ENCODE measurements around the gene FAM237B. TPM values are rescaled to one million over a fixed set of nuclear protein-coding genes. Genes with fewer than 3 reads are reported as not detected.

Gene FAM237B
- total and polyA plus RNA-seq, 4 donors, result not detected

DNA sequence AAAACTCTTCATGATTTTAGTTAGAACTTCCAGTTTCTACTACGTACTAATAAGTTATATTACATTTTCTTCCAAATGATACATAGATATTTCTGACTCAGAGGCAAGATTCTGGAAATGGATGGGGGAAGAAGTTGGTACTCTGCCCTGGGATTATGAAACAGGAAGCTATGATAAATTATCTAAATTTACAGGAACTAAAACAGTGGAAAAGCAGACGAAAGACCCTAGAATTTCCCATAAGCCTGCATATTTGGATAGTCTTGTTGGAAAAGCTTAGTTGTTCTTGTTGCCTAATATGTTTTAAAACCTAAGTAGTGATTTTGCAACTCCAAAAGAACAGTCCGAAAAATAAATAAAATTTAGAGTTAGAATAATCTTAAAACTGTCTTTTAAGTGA is 54.3 kb downstream of the FAM237B start:
- peak overlapping the region in 1 of 2 donors; percentile 69 for H3K9ac ChIP-seq (ENCODE audit: low read depth in 1 of 2, low read length in 2 of 2)
- TF ChIP-seq JUND (IDR thresholded peaks at IDR 0.05), result peak in 1 of 2 donors; percentile 35
- TF ChIP-seq, protein P1, sequence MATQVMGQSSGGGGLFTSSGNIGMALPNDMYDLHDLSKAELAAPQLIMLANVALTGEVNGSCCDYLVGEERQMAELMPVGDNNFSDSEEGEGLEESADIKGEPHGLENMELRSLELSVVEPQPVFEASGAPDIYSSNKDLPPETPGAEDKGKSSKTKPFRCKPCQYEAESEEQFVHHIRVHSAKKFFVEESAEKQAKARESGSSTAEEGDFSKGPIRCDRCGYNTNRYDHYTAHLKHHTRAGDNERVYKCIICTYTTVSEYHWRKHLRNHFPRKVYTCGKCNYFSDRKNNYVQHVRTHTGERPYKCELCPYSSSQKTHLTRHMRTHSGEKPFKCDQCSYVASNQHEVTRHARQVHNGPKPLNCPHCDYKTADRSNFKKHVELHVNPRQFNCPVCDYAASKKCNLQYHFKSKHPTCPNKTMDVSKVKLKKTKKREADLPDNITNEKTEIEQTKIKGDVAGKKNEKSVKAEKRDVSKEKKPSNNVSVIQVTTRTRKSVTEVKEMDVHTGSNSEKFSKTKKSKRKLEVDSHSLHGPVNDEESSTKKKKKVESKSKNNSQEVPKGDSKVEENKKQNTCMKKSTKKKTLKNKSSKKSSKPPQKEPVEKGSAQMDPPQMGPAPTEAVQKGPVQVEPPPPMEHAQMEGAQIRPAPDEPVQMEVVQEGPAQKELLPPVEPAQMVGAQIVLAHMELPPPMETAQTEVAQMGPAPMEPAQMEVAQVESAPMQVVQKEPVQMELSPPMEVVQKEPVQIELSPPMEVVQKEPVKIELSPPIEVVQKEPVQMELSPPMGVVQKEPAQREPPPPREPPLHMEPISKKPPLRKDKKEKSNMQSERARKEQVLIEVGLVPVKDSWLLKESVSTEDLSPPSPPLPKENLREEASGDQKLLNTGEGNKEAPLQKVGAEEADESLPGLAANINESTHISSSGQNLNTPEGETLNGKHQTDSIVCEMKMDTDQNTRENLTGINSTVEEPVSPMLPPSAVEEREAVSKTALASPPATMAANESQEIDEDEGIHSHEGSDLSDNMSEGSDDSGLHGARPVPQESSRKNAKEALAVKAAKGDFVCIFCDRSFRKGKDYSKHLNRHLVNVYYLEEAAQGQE (IDR thresholded peaks at IDR 0.05), result no peak
- H3K27ac ChIP-seq (ENCODE audit: low read depth in 1 of 2, low read length in 2 of 2), result peak overlapping the region; percentile 85 to 94
- no peaks in the 10 kb centered on the region for H3K36me3 ChIP-seq (ENCODE audit: control insufficient read depth in 4 of 4, insufficient read depth in 3 of 4, low read depth in 1 of 4, low read length in 3 of 4)
- no peaks in the 10 kb centered on the region for H3K9me3 ChIP-seq (ENCODE audit: control insufficient read depth in 4 of 4, low read length in 3 of 4)
- no peaks in the 10 kb centered on the region for H3K27me3 ChIP-seq (ENCODE audit: control insufficient read depth in 4 of 4, insufficient read depth in 4 of 4, low read length in 3 of 4)
- peak overlapping the region in 2 of 3 donors; percentile 30 to 52 for H3K4me3 ChIP-seq (ENCODE audit: low read depth in 1 of 3, low read length in 3 of 3)
- no peak for DNase-seq (ENCODE audit: low spot score)
- peaks cover 7 to 62% (median 37%) of the 10 kb centered on the region in 4 donors for H3K4me1 ChIP-seq (ENCODE audit: control insufficient read depth in 4 of 4, insufficient read depth in 4 of 4, low read length in 3 of 4)
- 19% methylated on average over 3 of the region's 3 CpGs for WGBS

Other genes starting within 250 kb of the FAM237B start
- 10 to 100 TPM; 28.5 to 37.1 TPM for gene STEAP1, start 166.8 kb downstream of the FAM237B start, total RNA-seq
- 10 to 100 TPM; 20.0 to 30.8 TPM for gene STEAP1, start 166.8 kb downstream of the FAM237B start, polyA plus RNA-seq
- gene STEAP2, start 109.6 kb downstream of the FAM237B start, total RNA-seq, result 10 to 100 TPM in 1 of 2 donors, 1 to 10 TPM in 1; 8.0 to 25.9 TPM
- gene STEAP2, start 109.6 kb downstream of the FAM237B start, polyA plus RNA-seq, result 1 to 10 TPM; 1.2 to 2.3 TPM
- 10 to 100 TPM in 1 of 2 donors, 1 to 10 TPM in 1; 4.0 to 11.7 TPM for gene CFAP69, start 76.1 kb downstream of the FAM237B start, total RNA-seq
- gene CFAP69, start 76.1 kb downstream of the FAM237B start, polyA plus RNA-seq, result 1 to 10 TPM; 1.2 to 4.1 TPM
- gene GTPBP10, start 25.4 kb upstream of the FAM237B start, total RNA-seq, result 10 to 100 TPM in 1 of 2 donors, 1 to 10 TPM in 1; 6.5 to 18.9 TPM
- gene GTPBP10, start 25.4 kb upstream of the FAM237B start, polyA plus RNA-seq, result 10 to 100 TPM in 1 of 2 donors, 1 to 10 TPM in 1; 7.2 to 17.3 TPM
- 10 to 100 TPM; 23.6 to 50.0 TPM for gene CLDN12, start 82.2 kb upstream of the FAM237B start, total RNA-seq
- 10 to 100 TPM; 22.5 to 23.7 TPM for gene CLDN12, start 82.2 kb upstream of the FAM237B start, polyA plus RNA-seq
- not detected for gene PTTG1IP2, start 148.3 kb upstream of the FAM237B start, total RNA-seq
- gene PTTG1IP2, start 148.3 kb upstream of the FAM237B start, polyA plus RNA-seq, result 1 to 10 TPM in 1 of 2 donors, not detected in 1; 2.0 TPM

Measured in liver (tissue), 9 donors.